ENCODE measurements around the gene AKR7A2.

Gene AKR7A2

DNA sequence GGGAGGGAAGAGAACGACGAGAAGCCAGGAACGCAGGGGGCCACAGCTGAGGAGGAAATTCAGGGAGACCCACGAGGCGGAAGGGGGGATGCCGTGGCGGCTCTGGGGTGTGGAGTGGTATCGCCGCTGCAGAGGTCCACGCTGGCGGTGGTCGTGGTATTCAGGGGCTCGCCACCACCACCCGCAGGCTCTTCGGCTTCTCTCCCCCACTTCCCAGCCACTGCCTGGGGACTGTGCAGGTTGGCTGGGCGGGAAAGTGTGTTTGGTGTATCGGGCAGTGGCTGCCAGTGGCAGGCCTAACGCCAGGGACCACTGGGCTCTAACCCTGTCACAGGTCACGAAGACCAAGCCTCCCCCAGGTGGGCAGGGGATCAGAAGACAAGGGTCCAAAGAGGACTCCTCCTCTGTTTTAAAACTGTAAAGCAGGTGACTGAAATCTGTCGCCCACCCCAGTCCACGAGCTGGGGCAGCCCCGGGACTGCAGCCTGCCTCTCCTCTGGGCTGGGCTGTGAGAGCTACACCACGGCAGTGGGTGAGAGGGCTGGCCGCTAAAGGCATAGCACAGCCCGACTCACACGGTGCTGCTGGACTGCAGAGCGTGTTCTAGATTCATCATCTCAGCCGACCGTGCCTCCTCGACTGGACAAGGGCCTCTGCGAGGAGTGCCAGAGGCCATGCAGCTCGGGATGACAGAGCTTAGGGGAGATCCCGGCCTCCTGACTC is 31.1 kb upstream of the AKR7A2 start:
- no peak for DNase-seq

DNA sequence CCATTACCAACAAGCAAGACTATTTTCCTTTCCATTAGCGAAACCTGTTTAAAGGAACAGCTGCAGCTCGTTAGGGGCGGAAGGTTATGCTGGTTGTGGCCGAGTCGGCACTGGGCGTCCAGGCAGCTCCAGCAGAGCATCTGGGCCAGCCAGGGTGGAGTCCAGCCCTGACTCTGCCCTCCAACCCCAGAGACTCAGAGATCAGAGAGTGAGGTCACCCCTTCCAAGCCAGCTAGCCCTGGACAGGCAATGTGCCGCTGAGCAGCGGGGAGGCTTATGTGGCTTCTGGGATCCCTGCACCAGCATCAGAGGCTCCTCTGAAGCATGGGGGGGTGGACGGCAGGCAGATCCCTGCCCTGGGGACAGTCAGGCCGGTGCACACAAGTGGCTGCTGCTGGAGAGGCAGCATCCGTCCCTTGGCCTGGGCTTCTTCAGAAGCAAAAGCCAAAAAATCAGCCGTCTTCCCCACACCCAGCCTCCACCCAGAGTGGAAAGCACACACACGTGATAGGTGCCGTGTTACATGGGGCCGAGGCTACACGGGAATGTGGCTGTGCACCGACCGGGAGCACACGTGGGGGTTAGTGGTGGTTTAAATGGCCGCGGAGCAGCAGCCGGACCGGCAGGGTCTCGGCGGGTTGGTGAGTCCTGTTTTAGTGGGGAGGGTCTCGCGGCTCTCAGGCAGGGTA is 30.3 kb upstream of the AKR7A2 start:
- no peak for DNase-seq

DNA sequence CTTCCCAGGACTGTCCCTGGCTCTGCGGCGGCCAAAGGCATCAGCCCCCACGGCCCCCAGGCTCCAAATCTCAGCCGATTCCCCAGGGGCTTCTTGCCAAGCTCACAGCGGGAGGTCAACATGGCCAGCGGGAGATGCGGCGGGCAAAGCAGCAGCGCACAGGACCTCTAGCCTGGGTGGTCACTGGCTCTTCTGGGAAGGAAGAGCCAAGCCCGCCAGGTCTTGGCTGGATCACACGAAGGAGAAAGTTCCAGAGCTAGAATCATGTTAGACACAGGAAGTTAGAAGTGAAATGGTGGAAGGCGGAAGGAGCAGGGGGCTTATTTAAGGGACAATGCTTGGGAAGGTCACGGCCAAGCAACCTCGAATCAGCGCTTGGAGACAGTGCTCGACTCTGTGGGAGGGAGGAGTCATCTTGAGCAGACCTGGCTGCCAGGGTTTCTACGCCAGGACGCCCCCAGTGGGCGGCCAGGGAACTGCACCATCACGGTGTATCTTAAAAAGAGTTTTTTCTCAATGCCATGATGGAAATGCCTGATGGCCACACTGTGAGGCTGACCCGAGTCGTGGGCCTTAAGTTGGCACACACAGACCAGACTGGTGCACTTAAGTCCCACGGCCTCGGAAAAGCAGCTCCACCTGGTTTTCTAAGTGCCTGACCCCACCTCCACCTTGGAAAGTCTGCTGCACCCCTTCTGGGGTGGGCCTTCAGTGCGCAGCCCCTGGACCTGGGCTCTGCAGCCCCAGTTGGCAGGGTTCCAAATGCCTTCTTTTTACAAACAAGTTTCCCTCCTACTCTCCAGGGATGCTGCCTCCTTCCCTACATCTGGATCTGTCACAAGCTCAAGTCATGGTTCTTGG is 29.5 kb upstream of the AKR7A2 start:
- DNase-seq, result peak; percentile 16

DNA sequence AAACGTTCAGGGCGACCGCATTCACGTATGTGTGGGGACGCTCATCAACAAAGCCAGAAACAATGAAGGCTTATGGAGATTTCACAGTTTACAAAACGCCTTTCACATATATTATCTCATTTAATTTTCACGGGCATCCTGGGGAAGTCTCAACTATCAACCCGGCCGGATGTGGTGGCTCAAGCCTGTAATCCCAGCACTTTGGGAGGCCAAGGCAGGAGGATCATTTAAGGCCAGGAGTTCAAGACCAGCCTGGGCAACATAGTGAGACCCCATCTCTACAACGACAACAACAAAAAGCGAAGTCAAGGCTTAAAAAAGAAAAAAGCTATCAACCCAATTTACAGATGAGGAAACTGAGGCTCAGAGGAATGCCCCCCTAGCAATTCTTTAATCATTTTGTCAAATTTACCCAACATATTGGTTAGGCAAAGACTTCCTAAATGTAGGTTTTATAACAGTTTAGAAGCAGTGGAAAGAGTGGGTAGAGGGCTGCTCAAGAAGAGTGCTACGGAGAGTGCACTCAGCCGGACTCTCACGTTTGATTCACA is 28.5 kb upstream of the AKR7A2 start:
- DNase-seq, result no peak

DNA sequence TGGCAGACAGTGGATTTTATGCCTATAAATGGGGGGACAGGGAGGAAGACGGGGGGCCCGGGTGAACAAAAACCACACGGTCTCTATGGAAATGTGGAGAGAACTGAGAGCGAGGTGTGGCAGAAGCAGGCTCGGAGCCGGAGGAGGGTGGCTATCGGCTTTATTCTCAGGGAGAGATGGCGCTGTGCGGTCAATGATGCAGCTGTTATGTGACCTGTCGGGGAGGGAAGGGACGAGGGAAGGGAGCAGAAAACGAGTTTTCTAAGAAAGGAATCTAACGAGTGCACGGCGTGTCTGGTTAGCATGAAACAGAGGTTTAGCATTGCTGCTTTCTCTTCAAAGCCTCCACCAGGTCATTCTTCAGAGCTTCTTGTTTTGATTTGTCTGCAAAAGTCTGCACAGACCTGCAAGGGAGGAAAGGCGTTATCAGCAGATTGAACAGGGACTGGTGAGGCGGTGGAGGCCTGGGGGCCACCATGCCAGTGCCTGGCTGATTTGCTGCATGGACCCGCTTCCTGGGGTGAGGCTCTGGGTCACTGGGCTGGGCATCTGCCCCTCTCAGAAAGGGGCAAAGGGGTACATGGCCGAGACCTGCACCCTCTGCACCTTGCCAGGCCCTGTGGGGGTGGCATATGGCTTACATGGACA is 27.4 kb upstream of the AKR7A2 start:
- DNase-seq, result no peak

DNA sequence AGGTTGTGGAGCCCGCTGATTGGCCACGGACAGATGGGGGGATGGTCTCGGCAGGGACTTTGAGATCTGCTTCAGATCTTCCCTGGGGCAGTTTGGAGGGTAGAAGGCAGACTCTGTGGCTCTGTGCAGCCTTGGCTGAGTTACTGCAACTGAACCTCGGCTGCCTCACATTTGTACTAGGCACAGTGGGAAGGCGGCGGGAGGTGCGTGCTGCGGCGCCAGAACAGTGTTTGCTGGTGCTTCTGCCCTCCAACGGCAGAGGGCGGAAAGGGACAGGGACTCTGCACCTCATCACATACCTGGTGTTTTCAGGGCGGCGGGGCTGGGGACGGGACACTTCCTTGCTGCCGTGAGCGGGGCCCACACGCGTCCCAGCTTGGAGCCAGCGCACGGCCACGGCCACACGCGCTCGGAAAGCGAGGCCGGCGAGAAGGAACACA is 26.4 kb upstream of the AKR7A2 start:
- DNase-seq, result no peak

DNA sequence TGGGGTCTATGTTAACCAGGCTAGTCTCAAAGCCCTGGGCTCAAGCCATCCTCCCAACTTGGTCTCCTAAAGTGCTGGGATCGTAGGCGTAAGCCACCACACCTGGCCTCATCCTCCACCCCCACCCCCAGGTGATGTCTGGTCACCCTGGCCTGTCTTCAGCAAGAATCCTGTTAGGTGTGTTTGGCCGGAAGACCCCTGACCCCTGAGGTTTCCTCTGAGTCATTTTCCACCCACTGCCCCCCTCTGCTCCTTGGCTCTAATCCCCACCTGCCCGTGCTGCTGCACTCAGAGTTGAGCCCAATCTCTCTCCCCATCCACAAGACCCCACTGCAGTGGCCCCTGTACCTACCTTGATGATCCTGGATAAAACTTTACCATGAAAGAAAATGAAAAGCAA is 25.3 kb upstream of the AKR7A2 start:
- no peak for DNase-seq

DNA sequence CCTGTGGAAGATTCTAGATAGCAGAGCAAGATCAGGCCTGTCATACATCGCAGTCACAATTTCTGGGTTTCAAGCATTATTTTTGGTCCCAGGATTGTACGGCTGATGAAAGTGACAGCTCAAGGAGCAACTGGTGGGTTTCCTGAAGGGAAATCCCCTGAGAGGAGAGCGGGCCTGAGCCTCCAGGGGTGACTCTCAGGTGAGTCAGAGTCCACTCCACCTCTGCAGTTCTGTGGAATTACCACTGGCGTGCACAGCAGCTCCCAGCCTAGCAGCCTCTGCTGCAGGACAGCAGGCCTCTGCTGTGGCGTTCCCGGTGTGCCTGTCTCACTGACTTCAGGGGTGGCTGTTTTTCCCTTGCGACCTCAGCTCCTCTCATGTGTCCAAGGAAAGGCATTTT is 24.6 kb upstream of the AKR7A2 start:
- no peak for DNase-seq

DNA sequence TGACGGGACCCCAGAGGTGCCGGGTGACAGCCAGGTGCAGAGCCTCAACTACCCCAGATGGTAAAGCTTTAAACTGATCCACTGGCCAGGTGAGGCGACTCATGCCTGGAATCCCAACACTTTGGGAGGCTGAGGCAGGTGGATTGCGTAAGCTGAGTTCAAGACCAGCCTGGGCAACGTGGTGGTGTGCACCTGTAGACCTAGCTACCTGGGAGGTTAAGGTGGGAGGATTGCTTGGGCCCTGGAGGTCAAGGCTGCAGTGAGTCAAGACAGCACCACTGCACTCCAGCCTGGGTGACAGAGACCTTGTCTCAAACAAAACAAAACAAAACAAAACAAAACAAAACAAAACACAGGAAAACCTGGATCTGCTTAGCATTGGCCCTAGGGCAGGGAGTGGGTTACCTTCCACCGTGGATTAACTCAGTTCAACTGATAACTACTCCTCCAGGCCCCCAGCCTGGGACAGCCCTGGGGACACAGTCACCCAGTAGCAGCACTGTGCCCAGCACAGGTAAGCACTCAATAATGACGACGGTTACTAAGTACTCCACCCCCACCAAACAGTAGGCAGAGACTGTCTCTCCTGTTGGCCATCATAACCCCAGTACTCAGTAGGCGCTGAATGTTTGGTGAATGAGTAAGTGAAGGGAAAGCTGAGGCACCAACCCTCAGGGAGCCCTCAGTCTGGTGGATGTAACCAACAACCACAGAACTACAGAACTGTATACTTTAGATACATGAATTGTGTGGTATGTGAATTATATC is 21.8 kb upstream of the AKR7A2 start:
- DNase-seq, result no peak

DNA sequence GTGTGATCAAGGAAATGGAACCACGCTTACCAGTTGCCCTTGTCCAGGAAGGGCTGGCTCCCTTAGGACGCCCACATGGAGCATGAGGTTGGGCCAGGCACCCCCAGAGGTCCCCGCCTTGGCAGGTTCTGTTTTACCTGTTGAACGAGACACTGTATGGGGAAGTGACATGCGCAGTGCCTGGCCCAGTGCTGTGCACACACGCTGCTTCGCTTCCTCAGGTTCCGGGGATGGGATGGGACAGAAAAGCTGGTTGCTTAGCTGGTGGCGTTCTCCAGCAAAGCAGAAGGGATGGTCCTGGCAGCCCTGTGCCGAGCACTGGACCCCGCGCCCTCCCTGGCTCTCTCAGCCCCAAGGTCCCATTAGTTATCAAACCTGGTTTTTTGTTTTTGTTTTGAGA is 20.9 kb upstream of the AKR7A2 start:
- no peak for DNase-seq

DNA sequence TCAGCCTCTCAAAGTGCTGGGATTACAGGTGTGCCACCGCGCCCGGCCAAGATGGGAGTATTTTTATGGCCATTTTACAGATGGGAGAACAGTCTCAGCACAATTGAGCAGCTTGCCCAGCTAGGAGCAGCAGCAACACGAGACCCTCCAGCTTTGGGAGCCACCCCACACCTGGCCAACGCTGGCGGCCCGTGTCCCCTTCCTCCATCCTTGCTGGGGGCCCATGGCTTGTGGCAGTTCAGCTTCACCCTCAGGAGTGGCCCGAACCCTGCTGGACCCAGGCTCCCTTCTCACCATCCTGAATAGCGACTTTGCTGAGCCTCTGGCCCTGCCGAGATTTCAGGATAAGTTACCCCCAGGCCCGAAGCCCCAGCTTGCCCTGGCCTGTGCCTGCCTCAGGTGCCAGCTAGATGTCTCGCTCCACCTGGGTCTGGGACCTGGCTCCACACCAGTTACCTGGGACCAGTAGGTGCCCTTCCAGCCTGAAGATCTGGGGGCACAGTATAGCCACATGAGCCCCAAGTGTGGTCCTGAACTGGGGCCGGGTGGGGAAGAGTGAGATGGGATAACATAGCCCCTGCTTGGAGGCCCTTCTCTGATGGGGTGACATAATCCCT is 19.4 kb upstream of the AKR7A2 start:
- no peak for DNase-seq

DNA sequence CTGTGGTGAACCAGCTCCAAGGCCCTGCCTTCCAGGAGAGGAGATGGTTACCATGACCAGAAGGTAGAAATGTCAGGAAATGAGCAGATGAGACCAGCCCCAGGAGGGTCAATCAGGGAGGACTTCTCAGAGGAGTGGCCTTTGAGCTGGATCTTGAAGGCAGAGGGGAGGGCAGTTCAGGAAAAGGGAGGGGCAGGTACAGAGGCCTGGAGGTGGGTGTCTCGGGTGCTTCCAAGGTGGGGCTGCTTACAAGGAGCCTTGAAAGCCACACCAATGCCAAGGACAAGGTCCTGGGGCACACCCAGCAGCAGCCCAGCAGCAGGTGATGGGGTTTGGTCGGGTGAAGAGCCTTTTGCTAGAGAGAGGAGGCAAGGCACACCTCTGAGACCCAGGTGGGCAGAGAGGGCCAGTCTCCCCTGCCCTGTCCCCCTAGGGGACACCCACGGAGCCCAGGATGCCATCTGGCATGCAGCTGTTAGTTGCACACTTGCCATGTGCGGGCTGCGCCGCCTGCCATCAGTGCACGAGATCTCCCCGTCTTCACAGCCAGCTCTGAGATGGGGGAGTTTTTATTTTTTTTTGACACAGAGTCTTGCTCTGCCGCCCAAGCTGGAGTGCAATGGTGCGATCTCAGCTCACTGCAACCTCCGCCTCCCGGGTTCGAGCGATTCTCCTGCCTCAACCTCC is 18.6 kb upstream of the AKR7A2 start:
- no peak for DNase-seq

DNA sequence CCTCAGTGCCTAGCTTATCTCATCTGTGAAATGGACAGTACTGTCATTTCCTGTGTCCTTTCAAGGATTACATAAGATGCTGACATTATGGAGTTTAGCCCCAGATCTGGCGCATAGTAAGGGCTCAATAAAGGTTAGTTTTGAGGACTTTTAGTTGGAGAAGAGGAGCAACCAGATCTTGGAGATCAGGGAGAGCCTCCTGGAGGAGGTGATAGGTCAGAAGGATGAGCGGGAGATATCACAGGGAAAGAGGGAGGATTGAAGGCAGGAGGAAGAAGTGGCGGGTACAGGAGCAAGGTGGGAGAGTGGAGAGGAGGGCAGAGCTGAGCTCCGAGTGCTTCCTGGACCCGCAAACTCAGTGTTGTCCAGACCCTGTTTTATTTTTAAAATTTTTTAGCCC is 17.7 kb upstream of the AKR7A2 start:
- DNase-seq, result no peak

DNA sequence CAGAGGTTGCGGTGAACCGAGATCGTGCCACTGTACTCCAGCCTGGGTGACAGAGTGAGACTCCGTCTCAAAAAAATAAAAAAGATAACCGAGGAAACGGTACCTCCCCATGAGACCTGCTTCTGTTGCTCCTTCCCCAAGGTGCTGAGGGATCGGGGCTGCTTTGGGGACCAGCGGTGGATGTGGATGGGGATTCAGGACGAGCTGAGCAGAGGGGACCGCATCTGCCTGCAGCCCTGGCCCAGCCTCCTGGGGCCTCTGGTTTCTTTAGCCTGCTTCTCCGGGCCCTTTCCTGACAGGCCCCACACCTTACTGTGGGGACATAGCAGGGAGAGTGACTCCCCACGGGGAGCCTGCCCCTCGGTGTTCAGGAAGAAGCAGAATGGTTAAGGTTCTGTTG is 17.2 kb upstream of the AKR7A2 start:
- DNase-seq, result no peak

DNA sequence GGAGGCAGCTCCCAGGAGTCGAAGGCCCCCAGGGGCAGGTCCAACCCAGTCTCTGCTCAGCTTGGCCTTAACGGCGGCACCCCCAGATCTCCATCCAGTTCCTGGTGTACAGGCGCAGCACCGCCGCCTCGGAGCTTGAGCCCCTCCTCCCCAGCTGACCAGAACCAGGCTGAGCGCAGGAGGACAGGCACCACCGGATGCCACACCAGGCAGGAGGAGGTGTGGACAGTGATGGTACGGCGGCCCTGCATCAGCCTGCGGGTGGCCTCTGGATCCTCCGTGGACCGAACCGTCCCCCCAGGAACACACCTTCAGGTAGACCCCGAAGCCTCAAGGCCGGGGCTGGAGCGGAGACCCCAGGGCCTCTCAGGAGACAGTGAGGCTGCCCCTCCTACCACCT is 16.5 kb upstream of the AKR7A2 start:
- DNase-seq, result no peak

DNA sequence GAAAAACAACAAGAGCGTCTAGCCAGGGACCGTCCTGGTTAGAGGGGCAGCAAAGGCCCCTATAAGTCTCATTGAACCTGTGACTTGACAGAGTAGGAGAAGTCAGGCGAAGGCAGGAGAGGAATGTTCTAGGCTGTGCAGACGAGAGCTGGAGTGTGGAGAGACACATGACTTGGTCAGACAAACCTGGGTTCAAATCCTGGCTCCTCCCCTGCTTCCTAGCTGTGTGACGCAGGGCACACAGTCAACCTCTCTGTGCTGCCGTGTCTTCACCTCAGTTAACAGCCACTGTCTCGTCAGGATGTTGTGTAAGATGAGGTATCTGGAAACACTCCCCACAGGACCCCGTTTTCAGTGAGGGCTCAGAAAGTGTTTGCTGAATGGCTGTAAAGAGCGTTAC is 15.8 kb upstream of the AKR7A2 start:
- no peak for DNase-seq

DNA sequence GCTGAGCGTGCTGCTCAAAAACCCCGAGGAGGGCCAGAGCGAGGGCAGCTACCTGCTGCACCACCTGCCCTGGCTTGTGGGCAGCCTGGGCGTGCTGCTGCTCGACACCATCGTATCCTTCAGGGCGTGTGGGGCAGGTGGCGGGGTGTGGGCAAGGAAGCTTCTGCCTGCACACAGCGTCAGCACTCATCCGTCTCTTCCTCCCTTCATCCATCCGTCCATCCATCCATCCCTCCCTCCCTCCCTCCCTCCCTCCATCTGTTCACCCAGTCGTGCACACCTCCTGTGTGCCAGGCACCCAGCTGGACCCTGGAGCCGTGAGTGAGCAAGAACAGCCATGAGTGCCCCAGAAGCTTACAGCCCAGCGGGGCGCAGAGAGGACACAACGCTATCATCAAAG is 15.4 kb upstream of the AKR7A2 start:
- no peak for DNase-seq

DNA sequence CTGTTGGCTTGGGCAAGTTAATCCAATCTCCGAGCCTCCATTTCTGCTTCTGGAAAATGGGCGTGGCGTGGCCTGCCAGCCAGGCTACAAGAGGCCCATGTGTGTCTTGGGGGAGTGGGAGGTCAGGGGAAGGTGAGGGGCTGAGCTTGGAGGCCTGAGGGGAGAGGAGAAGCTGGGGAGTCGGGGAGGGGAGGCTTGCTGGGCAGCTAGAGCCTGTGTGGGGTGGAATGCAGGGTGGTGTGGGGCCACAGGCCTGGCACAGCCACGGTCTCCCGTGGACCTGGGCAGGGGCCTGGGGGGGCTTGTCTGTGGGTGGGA is 14.8 kb upstream of the AKR7A2 start:
- no peak for DNase-seq

DNA sequence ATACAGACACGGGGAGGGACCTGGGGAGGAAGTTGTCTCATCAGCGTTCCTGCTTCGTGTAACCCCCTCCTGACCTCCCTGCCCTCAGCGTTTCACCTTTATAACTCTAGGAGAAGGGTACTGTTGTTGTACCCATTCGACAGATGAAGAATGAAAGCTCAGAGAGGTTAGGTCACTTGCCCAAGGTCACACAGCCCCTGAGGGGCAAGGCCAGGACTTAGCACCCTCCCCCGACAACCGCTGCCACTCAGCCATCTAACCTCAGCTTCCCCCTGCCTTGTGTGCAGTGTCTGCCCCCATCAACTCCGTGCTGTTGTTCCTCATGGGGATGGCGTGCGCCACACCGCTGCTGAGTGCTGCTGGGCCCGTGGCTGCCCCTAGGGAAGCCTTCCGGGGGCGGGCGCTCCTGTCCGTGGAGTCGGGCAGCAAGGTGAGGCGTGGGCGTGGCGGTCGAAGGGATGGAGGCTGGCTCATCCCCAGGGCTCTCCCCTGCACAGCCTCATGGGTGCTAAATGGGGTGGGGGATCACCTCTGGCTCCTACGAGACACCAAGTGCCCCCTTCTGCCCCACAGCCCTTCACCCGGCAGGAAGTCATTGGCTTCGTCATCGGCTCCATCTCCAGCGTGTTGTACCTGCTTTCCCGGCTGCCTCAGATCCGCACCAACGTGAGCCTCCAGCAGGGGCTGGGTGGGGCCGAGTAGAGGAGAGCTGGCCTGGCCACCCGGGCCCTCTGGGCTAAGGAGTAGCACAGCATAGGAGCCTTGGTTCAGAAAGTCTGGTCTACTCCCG is 14.2 kb upstream of the AKR7A2 start:
- DNase-seq, result no peak

DNA sequence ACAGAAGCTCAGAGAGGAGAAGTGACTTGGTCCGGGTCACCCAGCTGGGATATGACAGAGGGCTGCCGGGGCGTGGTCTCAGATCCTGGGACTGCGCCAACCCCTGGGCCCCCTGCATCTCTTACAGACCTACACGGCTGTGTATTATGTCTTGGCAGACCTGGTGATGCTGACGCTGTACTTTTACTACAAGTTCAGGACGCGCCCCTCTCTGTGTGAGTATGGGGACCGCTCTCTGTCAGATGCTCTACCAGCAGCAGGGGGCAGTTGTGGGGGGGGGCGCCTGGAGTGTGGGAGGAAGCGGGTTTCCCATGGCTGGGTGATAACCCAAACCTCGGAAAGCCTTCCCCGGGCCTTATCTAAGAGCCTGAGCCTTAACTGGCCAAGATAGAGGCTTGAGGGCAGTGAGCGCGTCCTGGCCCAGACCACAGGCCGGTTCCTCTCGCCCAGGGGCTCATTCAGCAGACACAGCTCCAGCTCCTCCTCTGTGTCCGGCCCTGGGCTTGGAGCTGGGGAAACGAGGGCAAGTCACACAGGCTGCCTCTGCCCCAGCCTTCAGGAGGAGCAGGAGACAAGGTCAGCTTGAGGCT is 13.5 kb upstream of the AKR7A2 start:
- no peak for DNase-seq

Measured in amniotic stem cell (primary cell).